GM18517 (cell line): ENCODE results near the gene SFMBT2.

Experiments used
- ATAC-seq: cut with Tn5 transposase; IDR thresholded peaks from one replicate; pipeline ENCODE4 v1.9.1; 2021; ENCODE audit warnings: mild to moderate bottlenecking, moderate library complexity; ENCODE audit not compliant: unreplicated experiment

SFMBT2 gene

DNA sequence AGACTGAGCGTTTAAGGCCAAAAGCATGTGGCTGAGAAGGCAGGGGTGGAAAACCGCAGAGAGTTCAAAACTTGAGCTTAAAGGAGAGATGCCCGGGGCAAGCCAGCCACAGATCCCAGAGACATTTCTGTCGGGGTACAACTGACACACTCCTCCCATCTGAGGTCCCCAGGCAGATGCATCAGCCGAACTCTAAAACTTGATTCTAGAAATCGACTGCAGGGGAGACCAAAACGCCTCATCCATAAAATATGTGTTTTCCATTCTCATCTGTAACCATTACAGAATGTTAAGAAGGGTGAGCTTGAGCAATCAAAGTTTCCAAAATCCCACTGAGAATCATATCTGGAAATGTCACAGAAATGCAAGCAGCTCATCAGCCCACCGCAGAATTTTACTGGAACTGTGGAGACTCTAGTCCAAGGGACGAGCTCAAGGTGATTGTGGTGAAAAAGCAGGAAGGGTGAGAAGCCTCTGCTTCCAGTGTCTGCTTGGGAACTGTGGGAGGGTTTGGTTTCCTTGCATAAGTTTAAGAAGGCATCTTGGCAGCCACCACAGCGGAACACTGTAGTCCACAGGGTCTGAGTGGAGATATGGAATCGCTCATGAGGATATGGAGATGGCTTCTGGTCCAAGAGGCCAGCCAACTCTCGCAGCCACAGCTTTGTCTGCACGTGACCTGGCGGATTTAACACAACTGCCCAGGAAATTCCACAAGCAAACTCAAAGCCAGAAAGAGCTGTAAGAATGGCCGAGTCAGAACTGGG lies 249.2 kb downstream of the SFMBT2 start:
- ATAC-seq, result no peak

DNA sequence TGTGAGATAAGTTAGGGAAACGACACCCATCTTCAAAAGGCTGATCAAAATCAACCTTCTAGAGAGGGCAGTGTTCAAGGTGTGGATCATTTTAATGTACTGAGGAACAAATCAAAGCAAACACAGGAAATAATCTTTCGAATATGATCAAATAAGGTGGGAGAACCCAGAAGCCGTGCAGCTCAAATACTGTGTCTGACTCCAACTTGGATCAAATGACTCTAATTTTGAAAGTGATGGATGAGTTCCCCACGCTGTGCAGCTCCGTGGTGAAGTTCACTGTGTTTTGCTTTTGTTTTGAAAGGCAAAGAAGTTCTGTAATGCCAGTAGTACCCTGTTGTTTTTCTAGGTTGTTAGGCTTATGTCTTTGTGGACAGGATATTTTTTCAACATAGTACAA lies 250.9 kb downstream of the SFMBT2 start:
- ATAC-seq, result no peak

DNA sequence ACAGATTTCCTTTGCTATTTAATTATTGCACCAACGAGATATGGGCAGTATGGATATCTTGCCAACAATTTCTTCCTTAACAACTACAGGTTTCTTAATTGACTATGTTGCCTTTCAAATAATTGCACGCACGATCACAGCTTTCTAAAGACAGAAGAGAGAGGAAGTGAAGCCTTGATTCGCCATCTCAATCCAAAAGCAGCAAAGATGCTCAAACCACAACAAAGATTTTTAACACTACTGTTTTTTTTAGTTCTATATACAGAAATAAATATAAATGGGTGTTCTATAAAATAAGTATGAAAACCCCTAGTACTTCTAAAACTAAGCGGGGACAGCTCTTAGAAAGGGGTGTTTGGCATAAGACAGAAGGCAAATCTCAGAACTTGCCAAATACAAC lies 251.3 kb downstream of the SFMBT2 start:
- ATAC-seq, result no peak

DNA sequence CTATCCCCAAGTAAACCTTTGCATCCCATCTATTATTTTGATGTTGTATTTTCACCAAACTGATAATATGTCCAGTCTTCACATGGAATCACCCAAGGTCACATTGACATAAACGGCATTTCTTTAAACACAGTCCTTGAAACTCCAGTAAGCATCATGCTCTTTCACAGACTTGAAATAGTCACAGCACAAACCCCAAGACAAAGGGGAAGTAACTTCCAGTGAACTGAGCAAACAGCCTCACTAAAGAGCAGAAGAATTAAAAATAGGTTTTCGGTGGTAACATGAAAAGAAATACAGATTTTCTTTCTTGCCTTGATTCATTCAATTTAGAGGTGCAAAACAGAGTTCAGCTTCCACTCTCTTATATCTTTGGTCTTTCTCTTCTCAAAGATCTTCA lies 253.7 kb downstream of the SFMBT2 start:
- no peak for ATAC-seq

DNA sequence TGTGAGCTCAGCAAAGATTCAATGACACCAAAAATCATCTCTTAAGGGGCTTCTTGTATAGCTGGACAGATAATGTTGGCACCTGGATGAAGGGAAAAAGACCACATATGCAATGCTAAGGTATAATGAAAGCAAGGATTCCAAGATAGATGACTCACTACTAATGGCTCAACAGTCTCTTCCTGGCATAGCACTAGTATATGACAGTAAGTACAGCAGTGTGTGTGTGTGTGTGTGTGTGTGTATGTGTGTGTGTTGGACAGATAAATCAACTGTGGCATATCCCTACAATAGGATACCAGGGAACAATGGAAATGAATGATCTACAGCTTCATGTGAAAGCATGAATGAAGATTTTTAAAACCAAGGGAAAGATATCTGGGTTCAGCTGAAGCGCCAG lies 257.1 kb downstream of the SFMBT2 start:
- no peak for ATAC-seq

DNA sequence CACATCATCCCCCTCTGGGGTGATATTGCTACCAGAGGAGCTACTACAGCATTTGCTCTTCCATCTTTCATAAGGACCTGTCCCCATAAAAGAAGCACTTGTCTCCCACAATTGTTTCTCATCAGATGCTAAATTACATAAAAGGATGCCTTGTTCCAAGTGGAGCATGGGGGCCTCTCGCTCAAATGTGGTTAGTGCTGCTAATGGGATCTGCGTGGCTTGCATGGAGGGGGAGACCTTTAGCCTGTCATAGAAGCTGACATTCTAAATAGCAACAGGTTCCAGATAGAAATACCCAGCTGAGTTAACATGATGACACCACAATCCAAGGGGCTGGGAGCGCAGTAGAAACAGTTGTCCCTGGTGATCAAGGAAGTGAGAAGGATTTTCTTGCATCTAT lies 257.9 kb downstream of the SFMBT2 start:
- no peak for ATAC-seq

DNA sequence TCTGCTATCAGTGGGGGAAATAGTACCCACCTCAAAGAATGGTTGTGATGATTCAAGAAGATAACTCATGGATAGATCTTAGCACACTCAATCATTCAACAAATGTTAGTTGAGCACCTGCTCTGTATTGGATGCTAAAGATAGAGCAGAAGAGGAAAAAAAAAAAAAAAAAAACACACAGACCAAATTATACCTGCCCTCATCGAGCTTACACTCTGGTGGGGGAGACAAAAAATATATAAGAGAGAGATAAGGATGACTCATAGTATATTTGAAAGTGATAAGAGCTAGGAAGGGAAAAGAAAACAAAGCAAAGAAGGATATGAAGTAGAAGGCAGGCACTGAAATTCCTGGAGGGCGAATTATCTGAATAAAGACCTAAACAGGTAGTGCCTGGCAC lies 258.5 kb downstream of the SFMBT2 start:
- ATAC-seq, result no peak

DNA sequence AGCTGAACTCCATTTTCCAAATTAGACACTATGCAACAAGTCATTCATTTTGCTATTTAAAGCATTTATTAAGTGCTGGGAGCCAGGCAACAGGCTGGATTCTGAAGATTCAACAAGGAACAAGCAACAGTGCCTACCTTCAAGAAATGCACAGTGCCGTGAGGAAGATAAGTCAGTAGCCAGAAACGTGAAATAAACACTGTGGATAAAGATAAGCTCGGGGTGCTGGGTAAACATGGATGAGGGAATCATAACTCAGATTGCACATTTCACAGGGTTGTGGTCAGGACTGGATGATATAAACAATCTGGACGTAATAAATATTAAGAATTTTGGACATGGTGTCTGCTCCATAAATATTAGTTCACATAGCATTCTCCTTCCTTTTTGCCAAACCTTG lies 259.3 kb downstream of the SFMBT2 start:
- ATAC-seq, result no peak

DNA sequence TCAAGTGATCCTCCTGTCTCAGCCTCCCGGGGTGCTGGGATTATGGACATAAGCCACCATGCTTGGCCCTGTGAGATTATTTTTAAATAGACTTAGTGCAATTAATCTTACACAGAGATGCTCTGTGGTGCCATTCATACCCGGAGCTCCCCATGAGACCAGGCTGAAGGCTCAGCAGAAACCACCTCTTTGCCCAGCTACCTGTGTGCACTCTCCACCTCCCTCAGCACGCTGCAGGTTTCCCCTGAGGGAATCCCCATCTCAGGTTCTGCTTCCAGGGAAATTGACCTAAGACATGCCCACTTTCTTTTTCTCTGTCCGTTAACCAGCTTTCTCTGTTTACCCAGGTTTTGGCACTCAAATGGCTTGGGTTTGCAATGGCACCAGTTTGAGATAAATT lies 260.5 kb downstream of the SFMBT2 start:
- ATAC-seq, result no peak

DNA sequence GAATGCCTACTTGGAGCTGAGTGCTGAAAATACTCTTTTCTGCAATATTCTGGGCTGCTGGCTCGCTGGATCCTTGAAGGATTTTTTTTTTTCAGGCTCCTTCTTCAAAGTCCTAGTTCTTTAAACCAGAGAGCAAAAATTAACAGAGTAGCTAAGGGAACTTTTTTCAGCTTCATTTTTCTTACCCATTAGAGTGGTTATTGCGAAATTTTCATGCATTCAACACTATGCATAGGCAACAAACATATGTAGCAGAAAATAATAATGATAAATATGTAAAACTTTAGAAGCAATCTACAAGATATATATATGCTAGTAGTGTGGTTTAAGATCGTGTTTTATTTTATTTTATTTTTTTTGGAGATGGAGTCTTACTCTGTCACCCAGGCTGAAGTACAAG lies 264.6 kb downstream of the SFMBT2 start:
- no peak for ATAC-seq

DNA sequence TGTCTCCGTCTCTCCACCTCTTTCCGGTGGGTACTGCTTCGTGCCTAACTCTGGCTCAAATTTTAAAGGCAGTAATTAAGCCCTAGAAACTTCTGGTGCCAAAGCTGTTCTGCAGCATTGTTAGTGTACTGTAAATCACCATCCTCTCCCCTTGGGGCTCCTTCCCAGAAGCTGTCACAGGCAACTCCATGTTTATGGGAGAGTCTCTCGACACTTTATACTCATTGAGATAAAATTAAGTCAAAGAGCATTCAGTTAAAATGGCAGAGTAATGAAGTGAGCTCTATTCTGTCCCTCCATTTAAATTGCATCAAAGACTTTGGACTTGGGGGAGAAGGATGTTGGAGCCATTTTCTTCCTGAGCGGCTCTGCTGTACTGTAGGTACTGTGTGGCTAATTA lies 274.8 kb downstream of the SFMBT2 start:
- ATAC-seq, result no peak

DNA sequence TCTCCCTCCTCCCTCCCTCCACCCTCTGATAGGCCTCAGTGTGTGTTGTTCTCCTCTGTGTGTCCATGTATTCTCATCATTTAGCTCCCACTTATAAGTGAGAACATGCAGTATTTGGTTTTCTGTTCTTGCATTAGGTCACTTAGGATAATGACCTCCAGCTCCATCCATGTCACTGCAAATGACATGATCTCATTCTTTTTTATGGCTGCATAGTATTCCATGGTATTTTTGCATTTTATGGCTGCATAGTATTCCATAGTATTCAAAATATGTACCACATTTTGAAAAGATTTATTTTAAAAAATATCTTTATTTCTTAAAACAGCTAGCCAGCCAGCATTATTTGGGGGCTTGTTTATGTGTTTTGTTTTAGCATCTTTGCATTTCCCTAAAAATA lies 275.6 kb downstream of the SFMBT2 start:
- ATAC-seq, result no peak

DNA sequence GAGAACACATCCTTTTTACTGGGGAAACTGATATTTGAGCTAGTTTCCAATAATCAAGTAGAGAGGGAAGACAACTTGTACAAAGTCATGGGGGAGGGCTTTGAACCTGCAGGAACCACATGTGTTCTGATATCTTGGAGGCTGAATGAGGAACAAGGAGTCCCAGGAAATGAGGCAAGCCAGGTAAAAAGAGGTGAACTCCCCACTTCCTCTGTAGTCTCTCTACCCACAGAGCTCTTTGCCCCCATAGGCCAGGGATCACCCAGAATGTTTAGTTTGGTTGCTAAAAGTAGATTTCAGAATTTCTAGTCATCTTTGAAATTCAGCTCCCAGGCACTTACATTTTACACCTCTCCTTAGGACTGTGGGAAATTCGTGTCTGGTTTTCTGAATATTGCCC lies 276.4 kb downstream of the SFMBT2 start:
- no peak for ATAC-seq

DNA sequence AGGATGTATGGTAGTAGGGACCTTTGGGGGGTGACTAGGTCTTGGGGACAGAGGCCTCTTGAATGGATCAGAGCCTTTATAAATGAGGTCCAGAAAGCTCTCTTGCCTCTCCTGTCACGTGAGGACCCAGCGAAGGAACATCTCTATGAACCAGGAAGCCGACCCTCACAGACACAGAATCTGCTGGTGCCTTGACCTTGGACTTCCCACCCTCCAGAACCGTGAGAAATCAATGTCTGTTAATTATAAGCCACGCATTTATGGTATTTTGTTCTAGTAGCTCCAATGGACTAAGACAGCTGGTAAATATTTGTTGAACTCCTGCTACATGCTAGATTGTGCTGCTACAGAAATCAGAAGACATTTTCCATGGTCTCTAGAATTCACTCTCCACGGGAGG lies 276.9 kb downstream of the SFMBT2 start:
- ATAC-seq, result no peak

DNA sequence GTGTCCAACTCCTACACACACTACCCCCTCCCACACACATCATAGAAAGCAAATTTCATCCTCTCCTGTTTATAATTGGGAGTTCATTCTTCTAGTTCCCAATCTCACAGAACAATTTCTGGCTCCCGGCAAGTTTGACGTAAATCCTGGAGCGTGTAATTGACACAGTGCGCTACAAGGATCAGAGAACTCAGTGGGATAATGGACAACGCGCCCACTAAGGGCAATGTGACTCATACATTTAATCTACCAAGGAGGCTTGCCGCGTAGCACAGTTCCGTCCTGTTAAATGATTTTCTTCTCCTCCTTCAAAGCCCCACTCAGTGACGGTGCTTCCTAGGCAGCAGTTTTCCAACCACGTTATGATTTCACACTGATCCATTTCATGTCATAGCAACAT lies 277.6 kb downstream of the SFMBT2 start:
- ATAC-seq, result no peak

DNA sequence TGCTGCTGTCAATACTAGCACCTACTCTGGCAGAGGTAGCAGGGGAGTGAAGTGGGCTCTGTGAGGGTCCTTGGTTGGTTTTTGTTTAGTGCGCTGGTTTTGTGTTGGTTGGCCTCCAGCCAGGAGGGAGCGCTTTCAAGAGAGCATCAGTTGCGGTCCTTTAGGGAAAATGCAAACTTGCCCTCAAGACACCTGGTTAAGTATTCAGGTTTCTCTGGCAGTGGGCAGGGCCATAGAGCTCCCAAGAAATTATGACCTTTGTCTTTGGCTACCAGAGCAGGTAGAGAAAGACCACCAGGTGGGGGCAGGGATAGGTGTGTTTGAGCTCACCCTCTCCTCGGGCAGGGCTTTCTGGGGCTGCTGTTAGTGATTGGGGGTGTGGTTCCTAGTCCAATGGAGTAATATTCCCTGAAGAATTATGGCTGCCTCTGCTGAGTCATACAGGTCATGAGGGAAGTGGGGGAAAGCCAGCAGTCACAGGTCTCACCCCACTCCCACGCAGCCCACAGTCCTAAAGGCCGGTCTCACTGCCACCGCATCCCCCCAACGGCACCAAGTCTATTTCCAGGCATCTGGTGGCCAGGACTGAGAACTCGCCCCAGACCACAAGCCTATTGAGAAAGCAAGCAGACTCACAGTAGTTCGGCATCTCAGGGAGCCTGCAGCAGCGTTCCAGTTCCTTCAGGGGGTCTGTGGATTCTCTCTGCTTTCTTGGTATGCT lies 280.5 kb downstream of the SFMBT2 start:
- no peak for ATAC-seq

DNA sequence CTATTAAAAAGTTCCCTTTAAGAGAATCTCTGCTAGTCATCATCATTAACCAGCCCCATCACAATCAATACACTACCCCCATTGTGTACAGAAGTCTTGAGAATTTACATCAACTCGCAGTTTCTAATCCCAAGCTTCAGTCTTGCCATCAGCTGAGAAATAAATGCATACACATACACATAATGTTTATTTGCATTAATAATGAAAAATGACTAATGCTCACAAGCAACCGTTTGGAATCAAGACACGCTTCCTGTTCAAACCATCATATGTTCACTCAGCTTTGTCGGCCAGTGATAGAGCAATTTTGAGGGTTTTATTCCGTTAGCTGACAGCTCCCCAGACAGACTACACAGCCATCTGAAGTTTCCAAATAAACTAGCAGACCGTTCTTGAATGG lies 287.1 kb downstream of the SFMBT2 start:
- ATAC-seq, result no peak

DNA sequence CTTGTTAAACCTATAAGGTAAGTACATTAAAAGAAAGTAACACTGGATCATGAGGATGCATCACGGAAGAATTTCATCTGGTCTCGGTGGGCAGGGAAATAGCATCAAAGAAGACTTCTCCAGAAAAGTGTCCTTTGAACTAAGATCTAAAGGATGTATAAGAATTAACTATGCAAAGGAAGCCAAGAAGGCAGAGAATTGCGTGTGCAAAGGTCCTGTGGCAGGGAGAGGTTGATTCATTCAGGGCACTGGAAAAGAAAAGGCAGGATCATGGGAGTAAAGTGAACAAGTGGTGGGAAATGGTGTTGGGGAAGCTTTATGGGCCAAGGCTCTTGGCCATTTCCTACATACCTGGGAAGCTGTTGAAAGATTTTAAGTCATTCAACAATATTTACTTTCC lies 288.3 kb downstream of the SFMBT2 start:
- ATAC-seq, result no peak

DNA sequence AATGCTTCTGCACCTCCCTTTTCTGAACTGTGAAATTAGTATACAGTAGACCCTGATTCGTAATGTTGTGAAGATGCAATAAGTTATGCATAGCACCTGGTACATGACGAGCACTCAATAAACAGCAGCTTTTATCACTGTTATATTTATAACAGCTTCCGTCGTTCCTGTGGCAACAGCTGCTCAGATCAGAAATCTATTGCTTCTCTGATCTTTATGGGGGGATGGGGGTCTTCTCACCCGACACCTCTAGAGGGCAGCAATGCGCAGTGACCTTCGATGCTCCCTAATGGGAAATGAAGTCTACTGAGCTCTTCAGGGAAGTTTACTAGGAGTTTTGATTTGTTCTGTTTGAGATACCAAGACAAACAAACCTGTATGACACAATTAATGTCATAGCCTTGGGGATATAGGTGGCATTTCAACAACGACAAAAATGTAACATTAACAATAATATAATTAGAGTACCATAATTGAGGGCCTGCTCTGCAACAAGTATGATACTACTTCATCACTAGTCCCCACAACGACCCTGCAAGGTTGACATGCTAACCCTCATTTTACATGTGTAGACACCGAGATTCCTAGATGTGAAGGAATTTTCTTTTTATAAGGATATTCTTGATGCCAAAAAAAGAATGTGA lies 289.6 kb downstream of the SFMBT2 start:
- ATAC-seq, result peak; percentile 66

DNA sequence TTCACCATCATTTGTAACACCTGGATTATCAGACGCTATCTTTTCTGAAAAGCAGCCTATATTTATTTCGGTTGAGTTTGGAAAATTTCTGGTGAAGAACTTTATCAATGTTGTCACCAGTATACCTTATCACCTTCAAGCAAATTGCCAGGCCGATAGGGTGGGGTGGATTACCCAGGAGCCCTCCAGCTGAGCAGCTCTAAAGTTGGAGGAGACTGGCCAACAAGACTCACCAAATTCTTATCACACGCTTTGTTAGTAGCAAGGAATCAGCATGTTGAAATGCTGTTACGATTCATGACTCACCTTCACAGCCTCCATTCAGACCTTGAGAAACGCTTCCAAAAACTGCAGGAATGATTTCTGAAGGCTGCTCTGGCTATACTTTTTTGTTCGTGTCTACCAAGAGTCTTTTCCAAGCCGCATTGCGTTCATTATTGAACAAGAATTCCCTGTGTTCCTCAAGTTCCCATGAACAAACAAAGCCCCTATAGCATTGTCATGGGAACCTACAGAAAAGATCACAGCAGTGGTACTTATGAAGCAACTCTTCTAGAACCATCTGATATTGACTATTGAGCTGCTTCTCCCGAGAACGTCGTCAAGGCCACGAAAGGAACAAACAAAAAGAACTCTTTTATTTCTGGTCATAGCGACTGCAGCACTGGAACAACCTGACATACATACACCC lies 291.4 kb downstream of the SFMBT2 start:
- ATAC-seq, result no peak

DNA sequence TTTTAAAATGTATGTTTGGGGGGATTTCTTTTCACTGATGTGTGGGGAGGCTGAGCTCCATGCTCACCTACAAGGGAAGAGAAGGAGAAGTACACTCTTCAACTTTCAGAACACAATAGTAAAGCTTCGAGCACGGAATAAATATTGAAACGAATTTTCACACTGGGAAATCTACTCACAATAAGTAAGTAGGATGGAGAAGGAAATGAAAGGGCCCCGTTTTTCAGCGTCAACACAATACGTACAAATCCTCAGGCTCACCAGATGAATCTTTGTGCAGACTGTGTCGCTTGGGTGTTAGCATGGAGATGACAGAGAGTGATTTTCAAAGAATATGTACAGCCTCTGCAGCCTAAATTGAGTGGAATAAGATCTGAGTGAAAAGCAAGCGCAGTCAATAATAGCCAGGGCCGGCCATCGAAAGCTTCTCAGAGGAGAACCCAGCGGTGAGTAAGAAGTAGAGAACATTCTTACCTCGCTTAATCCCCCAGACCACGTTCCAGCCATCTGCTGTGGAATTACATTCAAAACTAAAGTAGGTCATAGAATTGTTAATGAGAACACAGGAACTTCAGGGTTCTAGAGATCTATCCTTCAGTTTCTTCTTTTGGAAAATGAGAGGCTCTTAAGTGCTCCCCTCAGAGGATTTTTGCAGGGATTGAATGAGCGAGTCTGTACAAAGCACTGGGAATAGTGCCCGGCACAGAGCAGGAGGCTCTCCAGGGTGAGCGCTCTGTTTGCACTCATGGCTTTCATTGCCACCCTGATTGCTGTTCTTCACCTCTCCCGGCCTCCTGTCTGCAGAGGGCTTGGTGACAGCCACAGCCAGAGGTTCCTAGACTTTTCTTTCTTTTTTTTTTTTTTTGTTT lies 292.8 kb downstream of the SFMBT2 start:
- no peak for ATAC-seq
